GM12892 (cell line): ENCODE measurements around the gene KCNK16.

Experiments used
- POLR2A ChIP-seq: IDR thresholded peaks from 2 replicates; pipeline ENCODE4 v1.6.1; 2011; ENCODE audit warnings: low read depth, low read length, control low read depth
- POLR2AphosphoS5 ChIP-seq: IDR thresholded peaks from 2 replicates; pipeline ENCODE4 v1.6.1; 2011; ENCODE audit warnings: low read depth, low read length, control low read depth

DNA sequence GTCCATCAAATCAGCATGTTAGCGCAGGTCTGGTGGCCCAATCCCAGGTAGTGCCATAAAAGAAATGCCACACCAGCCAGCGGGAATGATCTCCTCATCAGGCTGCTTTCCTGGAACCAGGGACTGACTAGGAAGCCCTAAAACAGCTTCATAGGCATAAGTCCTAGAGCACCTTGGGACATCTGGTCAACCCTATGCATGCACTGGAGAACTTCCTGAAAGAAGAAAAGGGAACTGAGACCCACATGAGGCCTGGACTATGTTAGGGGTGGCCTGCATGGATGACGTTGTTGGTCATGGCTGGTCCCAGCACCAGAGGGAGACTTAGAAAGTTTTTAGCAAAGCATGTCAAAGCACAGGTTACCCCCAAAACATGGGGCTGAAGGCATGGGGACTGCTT lies 7.6 kb upstream of the KCNK16 start:
- TF ChIP-seq POLR2AphosphoS5: no peak
- no peak for TF ChIP-seq POLR2A
